SK-N-MC (cell line): ENCODE data around the gene IRS1.

Experiments
- EZH2 ChIP-seq: fragments of 200-600 bp; sonication (generic); IDR thresholded peaks from one replicate; pipeline ENCODE4 v1.6.1; 2017; ENCODE audit warnings: antibody characterized with exemption
- POLR2AphosphoS5 ChIP-seq: IDR thresholded peaks from 2 replicates; pipeline ENCODE4 v1.6.1; 2012; ENCODE audit warnings: mild to moderate bottlenecking, low read depth, low read length, borderline replicate concordance

GRCh38 chr2:226716126-226716525, 83.5 kb downstream of the IRS1 start:
- TF ChIP-seq EZH2 = no peak
- TF ChIP-seq POLR2AphosphoS5 = no peak
